Measurements from ENCODE around the gene LRMDA. TPM values are rescaled to one million over a fixed set of nuclear protein-coding genes. Genes with fewer than 3 reads are reported as not detected.

Gene LRMDA
- total and polyA plus RNA-seq, 2 of the 13 experiments (the other 11 are each of a cell fraction or from before 2014, with no cell fraction given) = 13.4 to 22.0 TPM

GRCh38 chr10:75737580-75737949, 306.1 kb downstream of the LRMDA start:
- no TSS peak for BruUV-seq (replicated peaks)
- intact Hi-C loops (cut with micrococcal nuclease; ENCODE audit: unreplicated experiment) (no loop called here), in situ Hi-C loops (cut with HindIII; ENCODE audit: extremely low pct_ligation_motif_present, low pct_unique_long_range_greater_than_20kb) (no loop called here)
- FAIRE-seq (no peak), ATAC-seq (no peak), DNase-seq (ENCODE audit: low spot score) (no peak)
- Histone ChIP-seq H3K4me3 (replicated peaks in 1 of 3; ENCODE audit: insufficient read depth in 1 of 3, low read depth in 2 of 3, low read length in 3 of 3) (no peak overlapping the region), H3K4me2 (ENCODE audit: low read depth, low read length) (no peak overlapping the region), H3K36me3 (replicated peaks in 1 of 2; ENCODE audit: control insufficient read depth in 1 of 2, insufficient read depth in 2 of 2, low read length in 2 of 2) (no peaks in the 10 kb centered on the region), H4K20me1 (ENCODE audit: insufficient read depth, low read length) (no peaks in the 10 kb centered on the region), H2AFZ (ENCODE audit: low read length) (no peak overlapping the region), H3K27me3 (ENCODE audit: control insufficient read depth in 1 of 2, insufficient read depth in 2 of 2, low read length in 2 of 2) (no peaks in the 10 kb centered on the region), H3K27ac (ENCODE audit: extremely low read length, insufficient read depth, low read length) (no peak overlapping the region), H3K4me1 (ENCODE audit: insufficient read depth, low read length) (peaks cover 48% of the 10 kb centered on the region), H3K9ac (ENCODE audit: insufficient read depth, low read depth, low read length) (no peak overlapping the region), H3K9me3 (ENCODE audit: low read length) (no peaks in the 10 kb centered on the region), H3K79me2 (ENCODE audit: insufficient read depth, low read length) (no peaks in the 10 kb centered on the region)
- POLR2A ChIA-PET = no interaction called here
- CTCF ChIA-PET (ENCODE audit: low intra/inter-chr PET ratio, low total read pairs) = no interaction called here
- 91% methylated on average over 3 of the region's 3 CpGs for WGBS (ENCODE audit: low lambda C conversion rate)
- TF ChIP-seq ZNF34 (CRISPR knock-in tag; IDR thresholded peaks at IDR 0.05; ENCODE audit: borderline replicate concordance) (no peak), GTF2F1 (IDR thresholded peaks at IDR 0.05; ENCODE audit: low read length) (no peak), ZNF850 (CRISPR knock-in tag; conservative IDR thresholded peaks at IDR 0.05) (no peak), YY1 (IDR thresholded peaks at IDR 0.05; ENCODE audit: insufficient read depth, insufficient replicate concordance, low read depth, low read length) (no peak), ZBTB43 (CRISPR knock-in tag; conservative IDR thresholded peaks at IDR 0.05) (no peak), SIX1 (CRISPR knock-in tag; IDR thresholded peaks at IDR 0.05; ENCODE audit: borderline replicate concordance) (no peak), YEATS2 (CRISPR knock-in tag; IDR thresholded peaks at IDR 0.05; ENCODE audit: borderline replicate concordance) (no peak), KIAA2018 (CRISPR knock-in tag; IDR thresholded peaks at IDR 0.05; ENCODE audit: borderline replicate concordance) (no peak), HNF1B (CRISPR knock-in tag; IDR thresholded peaks at IDR 0.05) (no peak), JUNB (CRISPR knock-in tag; IDR thresholded peaks at IDR 0.05; ENCODE audit: borderline replicate concordance) (no peak), GTF3A (CRISPR knock-in tag; conservative IDR thresholded peaks at IDR 0.05) (no peak), TFAP4 (IDR thresholded peaks at IDR 0.05; ENCODE audit: borderline replicate concordance, low read depth) (no peak), ZNF530 (CRISPR knock-in tag; IDR thresholded peaks at IDR 0.05; ENCODE audit: low read depth) (no peak), ZNF670 (CRISPR knock-in tag; IDR thresholded peaks at IDR 0.05; ENCODE audit: borderline replicate concordance) (no peak)

All from HepG2 (cell line).